ENCODE measurements around the gene PHACTR3.

PHACTR3 gene

DNA sequence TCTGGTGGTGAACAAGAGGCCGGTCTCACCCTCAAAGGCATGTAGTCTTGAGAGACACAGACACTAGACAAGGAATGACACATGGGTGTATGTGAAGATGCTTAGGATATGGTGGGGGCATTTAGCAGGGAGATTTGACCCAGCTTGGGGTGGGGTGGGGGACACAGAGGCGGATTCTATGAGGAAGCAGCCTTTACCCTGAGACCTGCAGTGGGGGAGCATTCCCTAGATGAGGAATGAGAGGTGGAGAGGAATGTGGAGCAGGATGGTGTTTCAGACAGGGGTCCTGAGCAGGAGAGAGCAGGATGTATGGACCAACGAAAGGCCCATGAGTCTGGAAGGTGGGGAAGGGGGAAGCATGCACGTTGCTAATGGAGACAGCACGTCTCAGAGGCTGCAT is 57.8 kb downstream of the PHACTR3 start:
- no peak for TF ChIP-seq CTCF (IDR thresholded peaks at IDR 0.05; ENCODE audit: extremely low read depth, missing control alignments)
- DNase-seq (ENCODE audit: low spot score) = no peak

GRCh38 chr20:59662856-59663512 is 58.6 kb downstream of the PHACTR3 start:
- no peak for TF ChIP-seq CTCF (IDR thresholded peaks at IDR 0.05; ENCODE audit: extremely low read depth, missing control alignments)
- no peak for DNase-seq (ENCODE audit: low spot score)

DNA sequence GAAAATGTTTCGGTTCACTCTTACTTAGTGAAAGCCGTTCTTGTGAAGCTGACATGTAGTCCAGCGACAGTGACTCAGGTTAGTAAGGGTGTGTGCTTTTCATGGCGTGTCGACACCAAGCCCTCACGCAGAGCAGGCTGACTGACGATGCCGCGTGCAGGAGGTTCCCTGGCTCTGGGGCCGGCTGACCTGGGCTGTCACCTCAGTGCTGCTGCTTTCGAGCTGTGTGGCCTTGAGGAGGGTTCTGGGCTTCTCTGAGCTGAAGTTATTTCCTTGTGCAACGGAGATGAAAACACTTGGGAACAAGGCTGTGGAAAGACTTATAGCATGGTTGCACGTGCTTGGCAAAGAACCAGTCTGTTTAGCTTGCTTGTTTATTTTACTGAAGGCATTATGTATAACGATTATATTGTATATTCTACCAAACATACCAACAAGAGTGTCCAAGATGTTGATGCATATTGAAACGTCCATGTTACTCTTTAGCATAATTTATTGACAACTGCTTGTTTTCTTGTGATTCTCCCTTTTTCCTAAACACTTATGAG is 59.2 kb downstream of the PHACTR3 start:
- DNase-seq (ENCODE audit: low spot score) = no peak
- TF ChIP-seq CTCF (IDR thresholded peaks at IDR 0.05; ENCODE audit: extremely low read depth, missing control alignments) = no peak

GRCh38 chr20:59664421-59664941 is 60.1 kb downstream of the PHACTR3 start:
- no peak for DNase-seq (ENCODE audit: low spot score)
- no peak for TF ChIP-seq CTCF (IDR thresholded peaks at IDR 0.05; ENCODE audit: extremely low read depth, missing control alignments)

GRCh38 chr20:59665656-59666555 is 61.6 kb downstream of the PHACTR3 start:
- TF ChIP-seq CTCF (IDR thresholded peaks at IDR 0.05; ENCODE audit: extremely low read depth, missing control alignments) = no peak
- DNase-seq (ENCODE audit: low spot score) = no peak

DNA sequence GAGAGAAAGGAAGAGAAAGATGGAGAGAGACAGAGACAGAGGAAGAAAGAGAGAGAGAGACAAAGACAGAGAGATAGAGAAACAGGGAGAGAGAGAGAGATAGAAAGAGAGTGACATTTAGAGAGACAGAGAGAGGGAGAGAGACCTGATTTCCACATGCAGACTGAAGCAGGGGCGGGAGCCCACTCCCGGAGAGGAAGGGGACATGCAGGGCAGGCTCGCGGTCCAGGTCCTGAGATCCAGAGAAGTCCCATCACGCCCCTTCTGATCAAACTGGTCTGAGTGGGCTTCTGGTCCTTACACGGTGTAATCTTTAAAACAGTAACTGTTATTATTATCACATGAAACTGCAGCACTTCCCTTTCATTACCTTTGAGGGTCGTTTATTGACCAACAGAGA is 62.2 kb downstream of the PHACTR3 start:
- TF ChIP-seq CTCF (IDR thresholded peaks at IDR 0.05; ENCODE audit: extremely low read depth, missing control alignments) = no peak
- DNase-seq (ENCODE audit: low spot score) = no peak

GRCh38 chr20:59667131-59667530 is 62.8 kb downstream of the PHACTR3 start:
- no peak for TF ChIP-seq CTCF (IDR thresholded peaks at IDR 0.05; ENCODE audit: extremely low read depth, missing control alignments)
- DNase-seq (ENCODE audit: low spot score) = no peak

Measured in GM20000 (cell line).